Astrocyte of the spinal cord (primary cell): ENCODE results near the gene AUTS2.

Source experiments
- DNase-seq: peaks from one replicate; pipeline ENCODE4 v3.0.0; 2011; ENCODE audit warnings: low read depth, low spot score
- H3K4me3 ChIP-seq: 2 replicates; pipeline ENCODE4 v1.5.1; 2011; ENCODE audit warnings: low read depth, mild to moderate bottlenecking, low read length, moderate library complexity
- CTCF ChIP-seq: IDR thresholded peaks from 2 replicates; pipeline ENCODE4 v1.5.1; 2012; ENCODE audit warnings: low read depth, mild to moderate bottlenecking, low read length, inconsistent platforms
- in situ Hi-C: cut with HindIII; loops from 2 replicates; pipeline ENCODE4 v1.10.0; 2017; ENCODE audit warnings: low sequenced_read_pairs

AUTS2 gene

DNA sequence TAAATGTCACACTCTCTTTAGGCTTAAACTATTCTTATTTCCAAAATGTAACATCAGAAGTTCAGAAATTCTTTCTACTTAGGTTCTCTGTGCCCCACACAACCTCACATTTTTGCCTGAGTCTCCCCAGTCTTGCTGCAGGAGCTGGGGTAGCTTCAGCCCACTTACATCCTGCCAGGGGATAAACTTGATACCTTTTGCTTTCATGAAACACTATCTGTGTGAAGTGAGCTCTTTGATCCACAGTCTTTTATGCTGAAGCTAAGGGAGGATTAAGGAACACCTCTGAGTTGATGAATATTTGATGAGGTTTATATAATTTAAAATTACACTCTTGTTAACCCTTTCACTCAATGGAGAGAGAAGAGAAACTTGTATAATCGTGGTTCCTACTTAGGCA is 341.0 kb downstream of the AUTS2 start:
- H3K4me3 ChIP-seq, result no peak overlapping the region
- no peak for DNase-seq
- in situ Hi-C loops, result no loop called here
- no peak for TF ChIP-seq CTCF

DNA sequence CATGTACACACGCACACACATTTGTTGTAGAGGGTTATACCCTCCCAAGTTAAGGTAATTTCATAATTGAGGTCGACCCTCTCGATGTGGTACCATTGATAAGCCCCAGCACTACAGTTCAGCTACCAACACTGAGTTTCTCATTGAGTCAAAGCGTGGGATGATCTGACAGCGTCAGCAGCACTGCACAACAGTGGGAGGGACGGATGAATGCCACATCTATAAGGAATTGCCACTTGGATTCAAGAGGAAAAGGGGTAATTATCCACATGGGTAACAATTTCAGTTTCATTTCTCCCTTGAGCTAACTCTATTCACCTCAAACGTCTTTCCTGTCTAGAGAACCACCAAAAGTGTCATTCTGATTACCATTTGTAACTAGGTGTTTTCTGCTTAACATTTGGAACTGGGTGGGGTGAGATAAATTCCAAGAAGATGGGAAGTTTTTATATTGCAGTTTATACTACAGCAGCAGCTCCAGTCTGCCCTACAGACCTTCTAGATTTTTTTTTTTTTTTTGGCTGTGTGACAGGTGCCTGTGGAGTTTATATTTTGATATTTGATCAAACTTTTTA is 342.9 kb downstream of the AUTS2 start:
- no peak for TF ChIP-seq CTCF
- in situ Hi-C loops, result no loop called here
- no peak for DNase-seq
- H3K4me3 ChIP-seq, result no peak overlapping the region

DNA sequence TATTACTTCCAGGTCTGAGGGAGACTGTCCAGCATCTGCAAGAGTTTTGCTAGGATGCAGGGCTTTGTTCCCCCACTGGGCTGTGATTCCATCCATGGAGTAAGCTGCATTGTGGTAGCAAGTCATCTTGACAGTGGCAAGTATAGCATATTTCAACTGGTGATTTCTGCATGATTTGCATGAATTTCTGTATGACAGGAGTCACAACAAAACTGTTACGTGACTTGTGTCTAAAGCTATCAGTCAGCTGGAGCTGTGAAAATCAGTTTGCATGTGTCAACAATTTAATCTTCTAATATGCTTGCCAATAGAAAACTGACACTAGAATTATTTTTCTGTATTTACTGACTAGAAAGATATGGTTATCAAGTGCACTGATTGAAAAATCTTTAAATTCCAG is 344.3 kb downstream of the AUTS2 start:
- in situ Hi-C loops, result no loop called here
- TF ChIP-seq CTCF, result no peak
- no peak for DNase-seq
- H3K4me3 ChIP-seq, result no peak overlapping the region

DNA sequence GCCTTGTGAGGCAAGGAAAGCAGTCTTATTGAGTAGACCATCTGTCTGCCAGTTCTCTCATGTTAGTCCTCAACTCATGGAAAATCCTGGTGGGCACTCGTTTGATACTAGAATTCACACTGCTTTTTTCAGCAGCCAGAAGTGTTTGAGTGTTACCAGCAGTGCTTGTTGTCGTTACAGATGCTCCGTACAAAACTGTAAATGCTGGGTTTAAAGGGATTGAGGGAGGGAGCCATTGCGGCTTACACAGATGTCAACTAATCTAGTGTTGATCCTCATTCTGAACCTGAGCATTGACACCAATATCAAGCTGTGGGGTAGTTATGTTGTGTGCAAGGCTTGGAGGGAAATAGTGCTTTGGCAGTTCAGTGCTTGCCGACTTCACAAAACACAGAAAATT is 348.6 kb downstream of the AUTS2 start:
- no peak for TF ChIP-seq CTCF
- in situ Hi-C loops, result no loop called here
- DNase-seq, result no peak

DNA sequence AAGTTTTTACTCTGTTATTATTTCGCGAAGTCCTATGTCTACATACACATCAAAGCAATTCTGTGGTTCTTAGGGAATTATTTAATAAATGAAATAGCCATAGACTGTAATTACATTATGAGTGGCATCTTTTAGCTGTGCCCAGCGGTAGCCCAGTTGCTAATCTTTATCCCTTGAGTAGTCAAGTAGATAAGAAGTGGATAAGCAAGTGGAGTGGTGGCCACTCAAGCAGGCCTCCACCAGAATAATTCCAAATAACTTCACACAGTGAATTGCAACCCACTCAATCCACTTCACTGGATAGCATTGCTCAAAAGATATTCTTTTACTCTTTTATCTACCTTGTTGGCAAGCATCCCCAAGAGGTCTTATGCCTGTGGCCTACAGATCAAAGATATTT is 349.7 kb downstream of the AUTS2 start:
- H3K4me3 ChIP-seq, result no peak overlapping the region
- in situ Hi-C loops, result no loop called here
- TF ChIP-seq CTCF, result no peak
- no peak for DNase-seq

More for the DNA sequence above, 348.6 kb downstream of the AUTS2 start:
- H3K4me3 ChIP-seq, result no peak overlapping the region

DNA sequence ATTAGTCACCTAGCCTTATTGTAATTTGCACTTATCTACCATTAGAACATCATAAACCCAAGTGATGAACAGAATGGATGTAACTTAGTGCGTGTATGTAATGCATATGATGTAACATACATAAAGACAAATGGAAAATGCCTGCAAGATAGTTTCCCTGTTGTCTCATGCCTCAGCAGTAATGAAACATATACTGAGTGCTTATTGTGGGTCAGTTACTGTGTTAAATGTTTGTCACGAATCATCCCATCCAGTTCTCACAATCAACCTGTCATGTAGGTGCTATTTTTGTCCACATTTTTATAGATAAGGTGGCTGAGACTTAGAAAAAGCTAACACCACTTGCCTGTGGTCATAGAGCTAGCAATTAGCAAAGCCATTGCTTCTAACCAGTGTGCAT is 350.8 kb downstream of the AUTS2 start:
- H3K4me3 ChIP-seq, result no peak overlapping the region
- TF ChIP-seq CTCF, result no peak
- DNase-seq, result no peak
- in situ Hi-C loops, result no loop called here

GRCh38 chr7:69951458-69951857 is 353.2 kb downstream of the AUTS2 start:
- no peak overlapping the region for H3K4me3 ChIP-seq
- no peak for TF ChIP-seq CTCF
- in situ Hi-C loops, result no loop called here
- DNase-seq, result no peak
